Vagina (tissue), 2 donors: ENCODE measurements around the gene FAM153A.
"Not testable (repeated sequence)": the region's sequence is repeated elsewhere in the genome, so short reads cannot be mapped to it uniquely, and the experiment has no call there.

ENCODE experiments used
- POLR2A ChIP-seq, 2 donors: fragments of 450-650 bp; IDR thresholded peaks; one replicate each; pipeline ENCODE4 v1.6.1; 2017; ENCODE audit warnings: antibody characterized with exemption in 2 of 2, mild to moderate bottlenecking in 2 of 2, moderate library complexity in 2 of 2
- POLR2AphosphoS5 ChIP-seq, 2 donors: sonication (generic); formaldehyde crosslinking; IDR thresholded peaks; one replicate each; pipeline ENCODE4 v1.9.0; 2017; ENCODE audit warnings: antibody characterized with exemption in 2 of 2, mild to moderate bottlenecking in 2 of 2, low read depth in 1 of 2; ENCODE audit not compliant: insufficient read depth in 1 of 2

GRCh38 chr5:177692969-177693368 is 89.7 kb downstream of the FAM153A start:
- not testable (repeated sequence) for TF ChIP-seq POLR2A (IDR thresholded peaks at IDR 0.05); POLR2AphosphoS5 (IDR thresholded peaks at IDR 0.05; ENCODE audit: insufficient read depth in 1 of 2, low read depth in 1 of 2)
